OCI-LY1 (cell line): ENCODE results near the gene MFAP3L.

ENCODE experiments used
- H2AFZ ChIP-seq: fragments of 200-600 bp; sonication (generic), shearing (Covaris generic); 2 replicates; pipeline ENCODE4 v1.6.0; 2014; ENCODE audit warnings: antibody characterized with exemption, mild to moderate bottlenecking, low read length
- H3F3A ChIP-seq: fragments of 200-600 bp; sonication (generic), shearing (Covaris generic); 2 replicates; pipeline ENCODE4 v1.6.0; 2014; ENCODE audit warnings: mild to moderate bottlenecking, antibody characterized with exemption, low read length, moderate library complexity; ENCODE audit not compliant: insufficient read depth
- H3K27ac ChIP-seq: fragments of 200-600 bp; sonication (generic); 2 replicates; pipeline ENCODE4 v1.5.1; 2014; ENCODE audit warnings: low read length, mixed run types, mild to moderate bottlenecking, low read depth; ENCODE audit not compliant: poor library complexity, severe bottlenecking
- H3K27me3 ChIP-seq: fragments of 200-600 bp; sonication (generic); 2 replicates; pipeline ENCODE4 v1.6.0; 2014; ENCODE audit warnings: antibody characterized with exemption, mild to moderate bottlenecking, low read length, moderate library complexity; ENCODE audit not compliant: insufficient read depth
- H3K36me3 ChIP-seq: fragments of 200-600 bp; sonication (generic); 2 replicates; pipeline ENCODE4 v1.6.1; 2014; ENCODE audit warnings: mild to moderate bottlenecking, antibody characterized with exemption, low read length, moderate library complexity, mixed read lengths; ENCODE audit not compliant: insufficient read depth
- H3K4me1 ChIP-seq: fragments of 200-600 bp; sonication (generic); 2 replicates; pipeline ENCODE4 v1.5.1; 2014; ENCODE audit warnings: mild to moderate bottlenecking, low read length, moderate library complexity; ENCODE audit not compliant: insufficient read depth, severe bottlenecking
- H3K4me2 ChIP-seq: fragments of 200-600 bp; sonication (generic), shearing (Covaris generic); 2 replicates; pipeline ENCODE4 v1.6.1; 2014; ENCODE audit warnings: low read length
- H3K4me3 ChIP-seq: fragments of 200-600 bp; sonication (generic); 2 replicates; pipeline ENCODE4 v1.5.1; 2014; ENCODE audit warnings: low read length, low read depth, mild to moderate bottlenecking, mixed read lengths; ENCODE audit not compliant: poor library complexity, severe bottlenecking
- H3K79me2 ChIP-seq: fragments of 200-600 bp; shearing (Covaris generic); 2 replicates; pipeline ENCODE4 v1.6.1; 2016; ENCODE audit warnings: mixed run types, low read length, mixed read lengths; ENCODE audit not compliant: insufficient read depth
- H3K9ac ChIP-seq: fragments of 200-600 bp; sonication (generic), shearing (Covaris generic); 2 replicates; pipeline ENCODE4 v1.6.1; 2014; ENCODE audit warnings: mild to moderate bottlenecking, low read length, mixed read lengths
- H3K9me2 ChIP-seq: fragments of 200-600 bp; sonication (generic), shearing (Covaris generic); 2 replicates; pipeline ENCODE4 v1.6.1; 2014; ENCODE audit warnings: low read depth, mild to moderate bottlenecking, low read length, mixed read lengths
- H3K9me3 ChIP-seq: fragments of 200-600 bp; shearing (Covaris generic); 2 replicates; pipeline ENCODE4 v1.6.1; 2014; ENCODE audit warnings: low read length, mixed read lengths
- H4K20me1 ChIP-seq: fragments of 200-600 bp; sonication (generic), shearing (Covaris generic); 2 replicates; pipeline ENCODE4 v1.6.0; 2016; ENCODE audit warnings: mild to moderate bottlenecking, low read length; ENCODE audit not compliant: insufficient read depth
- CTCF ChIP-seq: fragments of 200-600 bp; sonication (generic), shearing (Covaris generic); IDR thresholded peaks from 2 replicates; pipeline ENCODE4 v1.5.1; 2017; ENCODE audit warnings: mild to moderate bottlenecking, antibody characterized with exemption, low read length, moderate library complexity, mixed read lengths
- EZH2 ChIP-seq: fragments of 200-600 bp; sonication (generic), shearing (Covaris generic); IDR thresholded peaks from 2 replicates; pipeline ENCODE4 v1.8.0; 2017; ENCODE audit warnings: borderline replicate concordance, mixed run types, mild to moderate bottlenecking, antibody characterized with exemption, low read length, moderate library complexity, mixed read lengths

The MFAP3L gene

GRCh38 chr4:169956091-169956843, 69.9 kb downstream of the MFAP3L start:
- H2AFZ ChIP-seq: no peak overlapping the region

GRCh38 chr4:169955521-169955920, 70.7 kb downstream of the MFAP3L start:
- Histone ChIP-seq H4K20me1 (no peaks in the 10 kb centered on the region), H3F3A (no peaks in the 10 kb centered on the region), H3K9ac (no peak overlapping the region), H3K27me3 (no peaks in the 10 kb centered on the region), H3K36me3 (no peaks in the 10 kb centered on the region), H3K4me1 (no peaks in the 10 kb centered on the region), H3K4me3 (no peak overlapping the region), H2AFZ (no peak overlapping the region), H3K79me2 (no peaks in the 10 kb centered on the region), H3K9me2 (no peaks in the 10 kb centered on the region), H3K9me3 (no peaks in the 10 kb centered on the region), H3K4me2 (no peak overlapping the region), H3K27ac (no peak overlapping the region)
- TF ChIP-seq EZH2: no peak
- TF ChIP-seq CTCF: no peak

More at GRCh38 chr4:169956091-169956843, 69.9 kb downstream of the MFAP3L start:
- no peak overlapping the region for H3K4me2 ChIP-seq
- no peak overlapping the region for H3K9ac ChIP-seq
- TF ChIP-seq CTCF (no peak), EZH2 (no peak)
- H3K79me2 ChIP-seq: no peaks in the 10 kb centered on the region
- no peaks in the 10 kb centered on the region for H4K20me1 ChIP-seq
- no peak overlapping the region for H3K4me3 ChIP-seq
- H3K27ac ChIP-seq: no peak overlapping the region
- H3K4me1 ChIP-seq: no peaks in the 10 kb centered on the region
- no peaks in the 10 kb centered on the region for H3K27me3 ChIP-seq
- no peaks in the 10 kb centered on the region for H3K9me3 ChIP-seq
- H3F3A ChIP-seq: no peaks in the 10 kb centered on the region
- no peaks in the 10 kb centered on the region for H3K9me2 ChIP-seq
- no peaks in the 10 kb centered on the region for H3K36me3 ChIP-seq

- H2AFZ ChIP-seq: no peak overlapping the region
- no peak for TF ChIP-seq CTCF
- TF ChIP-seq EZH2: no peak
- H3K4me2 ChIP-seq: no peak overlapping the region
- H3K27me3 ChIP-seq: no peaks in the 10 kb centered on the region
- H3K9me3 ChIP-seq: no peaks in the 10 kb centered on the region
- no peaks in the 10 kb centered on the region for H4K20me1 ChIP-seq
- no peaks in the 10 kb centered on the region for H3K79me2 ChIP-seq
- no peak overlapping the region for H3K9ac ChIP-seq
- no peaks in the 10 kb centered on the region for H3K9me2 ChIP-seq
- H3K4me3 ChIP-seq: no peak overlapping the region
- H3K36me3 ChIP-seq: no peaks in the 10 kb centered on the region
- H3K4me1 ChIP-seq: no peaks in the 10 kb centered on the region
- H3F3A ChIP-seq: no peaks in the 10 kb centered on the region
- H3K27ac ChIP-seq: no peak overlapping the region
These were observed 73.8 kb downstream of the MFAP3L start for GRCh38 chr4:169952236-169953002.
